H9 (cell line): ENCODE measurements around the gene CHST14. TPM values are rescaled to one million over a fixed set of nuclear protein-coding genes. Genes with fewer than 3 reads are reported as not detected.

Source experiments
- DNase-seq: peaks from one replicate; pipeline ENCODE4 v3.0.0-alpha.2; 2017
- H2AFZ ChIP-seq: one replicate; pipeline ENCODE4 v1.6.1; 2013; ENCODE audit warnings: mild to moderate bottlenecking, low read length, control low read depth, moderate library complexity
- H2AK5ac ChIP-seq: 2 replicates; pipeline ENCODE4 v1.6.1; 2013; ENCODE audit warnings: low read length, control low read depth, mixed read lengths; ENCODE audit not compliant: insufficient read length
- H2BK120ac ChIP-seq: one replicate; pipeline ENCODE4 v1.6.1; 2013; ENCODE audit warnings: low read depth, mild to moderate bottlenecking, low read length, control low read depth, inconsistent platforms; ENCODE audit not compliant: poor library complexity, severe bottlenecking
- H2BK12ac ChIP-seq: 2 replicates; pipeline ENCODE4 v1.6.1; 2013; ENCODE audit warnings: low read length, control low read depth, mixed read lengths, low read depth; ENCODE audit not compliant: insufficient read length
- H2BK15ac ChIP-seq: 2 replicates; pipeline ENCODE4 v1.6.1; 2013; ENCODE audit warnings: low read depth, low read length, control low read depth
- H2BK20ac ChIP-seq: one replicate; pipeline ENCODE4 v1.6.1; 2013; ENCODE audit warnings: low read depth, mild to moderate bottlenecking, low read length, control low read depth, inconsistent platforms; ENCODE audit not compliant: poor library complexity, severe bottlenecking
- H2BK5ac ChIP-seq: 2 replicates; pipeline ENCODE4 v1.6.1; 2013; ENCODE audit warnings: low read length, control low read depth, mixed read lengths; ENCODE audit not compliant: insufficient read length
- H3K14ac ChIP-seq: 2 replicates; pipeline ENCODE4 v1.6.1; 2013; ENCODE audit warnings: low read length, control low read depth; ENCODE audit not compliant: insufficient read depth
- H3K18ac ChIP-seq: 2 replicates; pipeline ENCODE4 v1.6.1; 2013; ENCODE audit warnings: low read depth, mild to moderate bottlenecking, mixed read lengths, low read length, control low read depth; ENCODE audit not compliant: insufficient read length
- H3K23ac ChIP-seq: 2 replicates; pipeline ENCODE4 v1.6.1; 2013; ENCODE audit warnings: low read length, control low read depth, mixed read lengths, low read depth; ENCODE audit not compliant: insufficient read length
- H3K23me2 ChIP-seq: 2 replicates; pipeline ENCODE4 v1.6.1; 2013; ENCODE audit warnings: low read depth, mild to moderate bottlenecking, mixed read lengths, low read length, control low read depth; ENCODE audit not compliant: insufficient read length, poor library complexity, severe bottlenecking
- H3K27ac ChIP-seq: 2 replicates; pipeline ENCODE4 v1.5.1; 2013; ENCODE audit warnings: low read length, control low read depth, mixed read lengths, low read depth; ENCODE audit not compliant: insufficient read length
- H3K27me3 ChIP-seq: 2 replicates; pipeline ENCODE4 v1.6.1; 2013; ENCODE audit warnings: low read length, control low read depth, inconsistent platforms; ENCODE audit not compliant: insufficient read depth
- H3K4ac ChIP-seq: 2 replicates; pipeline ENCODE4 v1.6.1; 2013; ENCODE audit warnings: low read depth, mild to moderate bottlenecking, control low read depth, inconsistent platforms, low read length, moderate library complexity
- H3K4me1 ChIP-seq: 2 replicates; pipeline ENCODE4 v1.6.1; 2013; ENCODE audit warnings: low read length, control low read depth, inconsistent platforms; ENCODE audit not compliant: insufficient read depth
- H3K4me2 ChIP-seq: 2 replicates; pipeline ENCODE4 v1.6.1; 2013; ENCODE audit warnings: low read length, control low read depth, mixed read lengths; ENCODE audit not compliant: insufficient read length, insufficient read depth
- H3K56ac ChIP-seq: 2 replicates; pipeline ENCODE4 v1.6.1; 2013; ENCODE audit warnings: low read depth, mild to moderate bottlenecking, mixed read lengths, low read length, control low read depth; ENCODE audit not compliant: insufficient read length
- H3K79me1 ChIP-seq: 2 replicates; pipeline ENCODE4 v1.6.1; 2013; ENCODE audit warnings: low read depth, mild to moderate bottlenecking, moderate library complexity, low read length, control low read depth, inconsistent platforms; ENCODE audit not compliant: insufficient read depth, poor library complexity, severe bottlenecking
- H3K79me2 ChIP-seq: 2 replicates; pipeline ENCODE4 v1.6.1; 2013; ENCODE audit warnings: low read length, control low read depth, inconsistent platforms; ENCODE audit not compliant: insufficient read depth
- H3K9ac ChIP-seq: 2 replicates; pipeline ENCODE4 v1.6.1; 2013; ENCODE audit warnings: low read length, control low read depth, mixed read lengths; ENCODE audit not compliant: insufficient read length; ENCODE audit errors: extremely low read depth
- H3K9me3 ChIP-seq: one replicate; pipeline ENCODE4 v1.6.1; 2013; ENCODE audit warnings: low read depth, low read length, inconsistent platforms; ENCODE audit not compliant: control insufficient read depth
- H3T11ph ChIP-seq: one replicate; pipeline ENCODE4 v1.6.1; 2013; ENCODE audit warnings: mild to moderate bottlenecking, low read length, control low read depth, inconsistent platforms
- H4K20me1 ChIP-seq: one replicate; pipeline ENCODE4 v1.6.1; 2013; ENCODE audit not compliant: control insufficient read depth, insufficient read length, insufficient read depth
- H4K5ac ChIP-seq: 2 replicates; pipeline ENCODE4 v1.6.1; 2013; ENCODE audit warnings: low read depth, mild to moderate bottlenecking, mixed read lengths, low read length, control low read depth; ENCODE audit not compliant: insufficient read length
- H4K8ac ChIP-seq: replicated peaks from 2 replicates; pipeline ENCODE4 v1.6.1; 2013; ENCODE audit warnings: low read length, control low read depth, mixed read lengths, low read depth; ENCODE audit not compliant: insufficient read length
- H4K91ac ChIP-seq: 2 replicates; pipeline ENCODE4 v1.6.1; 2013; ENCODE audit warnings: low read depth, mild to moderate bottlenecking, moderate library complexity, mixed read lengths, low read length, control low read depth; ENCODE audit not compliant: insufficient read length
- H3K27ac Mint-ChIP-seq, 3 experiments: 2 replicates in 2 of 3; 3 replicates in 1 of 3; pipeline ENCODE4 v1.8.0; 2020 to 2021; ENCODE audit warnings: mixed read lengths in 3 of 3, mild to moderate bottlenecking in 1 of 3, moderate library complexity in 1 of 3
- H3K27me3 Mint-ChIP-seq: 2 replicates; pipeline ENCODE4 v1.8.0; 2021; ENCODE audit warnings: low read depth, mild to moderate bottlenecking, moderate library complexity, mixed read lengths
- H3K36me3 Mint-ChIP-seq, 3 experiments: 2 replicates in 2 of 3; 3 replicates in 1 of 3; pipeline ENCODE4 v1.8.0; 2020 to 2021; ENCODE audit warnings: low read depth in 3 of 3, mixed read lengths in 3 of 3; ENCODE audit not compliant: insufficient read depth in 1 of 3
- H3K4me1 Mint-ChIP-seq, 2 experiments: 2 replicates each; pipeline ENCODE4 v1.8.0; 2020; ENCODE audit warnings: mixed read lengths in 2 of 2
- H3K4me3 Mint-ChIP-seq, 2 experiments: 2 replicates in 1 of 2; 3 replicates in 1 of 2; pipeline ENCODE4 v1.8.0; 2020 to 2021; ENCODE audit warnings: mild to moderate bottlenecking in 2 of 2, mixed read lengths in 2 of 2, moderate library complexity in 1 of 2
- H3K9me3 Mint-ChIP-seq, 2 experiments: 2 replicates in 1 of 2; 3 replicates in 1 of 2; pipeline ENCODE4 v1.8.0; 2020; ENCODE audit warnings: mild to moderate bottlenecking in 2 of 2, mixed read lengths in 2 of 2, moderate library complexity in 1 of 2
- total RNA-seq: library from RNA; stranded (reverse); gene quantifications from 2 replicates; pipeline ENCODE4 v1.2.1, GENCODE V29; 2021
- TF ChIP-seq, protein P1 (sequence below): fragments of 200-600 bp; sonication (generic); conservative IDR thresholded peaks from 3 replicates; pipeline ENCODE4 v1.8.0; 2021; ENCODE audit warnings: antibody characterized with exemption, mild to moderate bottlenecking

The CHST14 gene
- total RNA-seq, 1 experiment from 2014 or later = 25.7 TPM

DNA sequence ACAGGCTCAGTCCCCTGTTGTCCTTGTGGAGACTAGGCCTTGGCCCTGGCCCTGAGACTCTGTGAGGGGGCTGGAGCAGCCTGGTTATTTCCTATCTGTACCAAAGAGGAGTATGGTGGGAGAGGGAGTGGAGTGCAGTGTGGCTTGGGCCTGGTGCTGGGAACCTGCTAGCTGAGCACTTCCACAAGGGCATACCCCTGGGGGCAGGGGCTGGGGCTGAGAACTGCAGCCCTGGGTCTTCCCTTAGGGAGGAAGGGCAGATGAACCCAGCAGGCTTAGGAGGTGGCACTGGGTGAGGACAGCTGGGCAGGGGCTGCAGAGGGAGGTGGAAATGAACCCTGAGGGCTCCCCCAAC lies 3.5 kb upstream of the CHST14 start:
- no peaks in the 10 kb centered on the region for H3K79me1 ChIP-seq
- H2BK5ac ChIP-seq = no peak overlapping the region
- no peak overlapping the region for H3K56ac ChIP-seq
- peaks cover 23 to 46% (median 43%) of the 10 kb centered on the region in 3 experiments; a peak in 6 of 7 replicates for H3K36me3 Mint-ChIP-seq
- no peak overlapping the region for H4K8ac ChIP-seq
- no peak overlapping the region for H3K18ac ChIP-seq
- H2BK120ac ChIP-seq = no peak overlapping the region
- H3K4me2 ChIP-seq = no peak overlapping the region
- H3K27ac Mint-ChIP-seq = no peak overlapping the region; a peak in 1 of 7 replicates
- H3K23me2 ChIP-seq = peaks cover 10% of the 10 kb centered on the region
- no peak overlapping the region for H3K4ac ChIP-seq
- DNase-seq = no peak
- H3K4me1 ChIP-seq = no peaks in the 10 kb centered on the region; the same call in 1 of the 2 replicates
- no peak overlapping the region for H3T11ph ChIP-seq
- no peaks in the 10 kb centered on the region for H3K27me3 Mint-ChIP-seq
- H2BK15ac ChIP-seq = no peak overlapping the region
- no peaks in the 10 kb centered on the region for H3K27me3 ChIP-seq
- H3K14ac ChIP-seq = no peak overlapping the region; the same call in 1 of the 2 replicates
- peaks cover 4% of the 10 kb centered on the region for H4K20me1 ChIP-seq
- H2BK12ac ChIP-seq = no peak overlapping the region
- H2BK20ac ChIP-seq = no peak overlapping the region
- H3K9ac ChIP-seq = no peak overlapping the region
- H3K4me3 Mint-ChIP-seq = no peak overlapping the region; a peak in 1 of 5 replicates
- H3K9me3 Mint-ChIP-seq = no peaks in the 10 kb centered on the region
- no peaks in the 10 kb centered on the region for H3K9me3 ChIP-seq
- H3K4me1 Mint-ChIP-seq = peaks cover 14 to 18% of the 10 kb centered on the region in 2 experiments
- no peak overlapping the region for H2AK5ac ChIP-seq
- H3K27ac ChIP-seq = no peak overlapping the region
- no peak overlapping the region for H3K23ac ChIP-seq
- no peak overlapping the region for H2AFZ ChIP-seq
- no peaks in the 10 kb centered on the region for H3K79me2 ChIP-seq
- TF ChIP-seq, protein P1, sequence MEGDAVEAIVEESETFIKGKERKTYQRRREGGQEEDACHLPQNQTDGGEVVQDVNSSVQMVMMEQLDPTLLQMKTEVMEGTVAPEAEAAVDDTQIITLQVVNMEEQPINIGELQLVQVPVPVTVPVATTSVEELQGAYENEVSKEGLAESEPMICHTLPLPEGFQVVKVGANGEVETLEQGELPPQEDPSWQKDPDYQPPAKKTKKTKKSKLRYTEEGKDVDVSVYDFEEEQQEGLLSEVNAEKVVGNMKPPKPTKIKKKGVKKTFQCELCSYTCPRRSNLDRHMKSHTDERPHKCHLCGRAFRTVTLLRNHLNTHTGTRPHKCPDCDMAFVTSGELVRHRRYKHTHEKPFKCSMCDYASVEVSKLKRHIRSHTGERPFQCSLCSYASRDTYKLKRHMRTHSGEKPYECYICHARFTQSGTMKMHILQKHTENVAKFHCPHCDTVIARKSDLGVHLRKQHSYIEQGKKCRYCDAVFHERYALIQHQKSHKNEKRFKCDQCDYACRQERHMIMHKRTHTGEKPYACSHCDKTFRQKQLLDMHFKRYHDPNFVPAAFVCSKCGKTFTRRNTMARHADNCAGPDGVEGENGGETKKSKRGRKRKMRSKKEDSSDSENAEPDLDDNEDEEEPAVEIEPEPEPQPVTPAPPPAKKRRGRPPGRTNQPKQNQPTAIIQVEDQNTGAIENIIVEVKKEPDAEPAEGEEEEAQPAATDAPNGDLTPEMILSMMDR = no peak
- no peak overlapping the region for H4K5ac ChIP-seq
- H4K91ac ChIP-seq = no peak overlapping the region
